Keratinocyte (primary cell): ENCODE measurements around the gene TRAPPC14. TPM values are rescaled to one million over a fixed set of nuclear protein-coding genes. Genes with fewer than 3 reads are reported as not detected.
A peak's percentile ranks its signal among the peaks of the same experiment; 100 is the strongest.

Experiments
- DNase-seq: peaks from one replicate; pipeline ENCODE4 v3.0.0-alpha.2; 2011; ENCODE audit warnings: low read depth, missing footprints, low spot score
- FAIRE-seq: peaks from 2 replicates; lab custom pipeline; 2011; peaks lifted over from hg19 to GRCh38; lab: Jason Lieb, UNC
- H2AFZ ChIP-seq: 2 replicates; pipeline ENCODE4 v1.6.0; 2012; ENCODE audit warnings: low read length, control low read depth, inconsistent platforms; ENCODE audit not compliant: control insufficient read depth
- H3K27ac ChIP-seq: 2 replicates; pipeline ENCODE4 v1.5.1; 2011; ENCODE audit warnings: low read length; ENCODE audit not compliant: control insufficient read depth, insufficient read depth
- H3K27me3 ChIP-seq: 3 replicates; pipeline ENCODE4 v1.6.0; 2011; ENCODE audit warnings: low read length; ENCODE audit not compliant: control insufficient read depth, insufficient read depth; ENCODE audit errors: extremely low read depth
- H3K36me3 ChIP-seq, 2 experiments: 2 replicates in 1 of 2; 3 replicates in 1 of 2; pipeline ENCODE4 v1.5.1; 2011; ENCODE audit warnings: low read length in 2 of 2, mild to moderate bottlenecking in 1 of 2; ENCODE audit not compliant: control insufficient read depth in 2 of 2, insufficient read depth in 2 of 2; ENCODE audit errors: extremely low read depth in 1 of 2
- H3K4me1 ChIP-seq: 3 replicates; pipeline ENCODE4 v1.5.1; 2011; ENCODE audit warnings: low read length; ENCODE audit not compliant: control insufficient read depth, insufficient read depth; ENCODE audit errors: extremely low read depth
- H3K4me2 ChIP-seq: 3 replicates; pipeline ENCODE4 v1.6.0; 2011; ENCODE audit warnings: low read depth, low read length; ENCODE audit not compliant: control insufficient read depth, insufficient read depth; ENCODE audit errors: extremely low read depth
- H3K4me3 ChIP-seq, 3 experiments: fragments of 200-600 bp in 1 of 3; sonication (generic) in 1 of 3; 2 replicates in 2 of 3; 3 replicates in 1 of 3; pipeline ENCODE4 v1.5.1; 2011 to 2016; ENCODE audit warnings: low read length in 3 of 3, mild to moderate bottlenecking in 3 of 3, control low read depth in 2 of 3, inconsistent platforms in 1 of 3, low read depth in 1 of 3, mixed read lengths in 1 of 3, mixed run types in 1 of 3, moderate library complexity in 1 of 3; ENCODE audit not compliant: control insufficient read depth in 2 of 3, insufficient read depth in 2 of 3; ENCODE audit errors: extremely low read depth in 1 of 3
- H3K79me2 ChIP-seq: 2 replicates; pipeline ENCODE4 v1.6.0; 2012; ENCODE audit warnings: low read length; ENCODE audit not compliant: control insufficient read depth, insufficient read depth
- H3K9ac ChIP-seq: 3 replicates; pipeline ENCODE4 v1.6.0; 2011; ENCODE audit warnings: low read length; ENCODE audit not compliant: control insufficient read depth, insufficient read depth; ENCODE audit errors: extremely low read depth
- H3K9me1 ChIP-seq: 3 replicates; pipeline ENCODE4 v1.6.0; 2011; ENCODE audit warnings: low read length; ENCODE audit not compliant: control insufficient read depth, insufficient read depth; ENCODE audit errors: extremely low read depth
- H3K9me3 ChIP-seq: 2 replicates; pipeline ENCODE4 v1.5.1; 2012; ENCODE audit warnings: low read depth, low read length; ENCODE audit not compliant: control insufficient read depth
- H4K20me1 ChIP-seq: 3 replicates; pipeline ENCODE4 v1.6.0; 2011; ENCODE audit warnings: low read length; ENCODE audit not compliant: control insufficient read depth, insufficient read depth; ENCODE audit errors: extremely low read depth
- CTCF ChIP-seq, 3 experiments: IDR thresholded peaks in 1 of 3; conservative IDR thresholded peaks in 1 of 3; optimal IDR thresholded peaks in 1 of 3; 2 replicates in 2 of 3; 3 replicates in 1 of 3; pipeline versions ENCODE3 to v1.5.1; 2011; ENCODE audit warnings: low read length in 3 of 3, mild to moderate bottlenecking in 3 of 3, moderate library complexity in 2 of 3, control low read depth in 1 of 3, inconsistent platforms in 1 of 3; ENCODE audit not compliant: insufficient read depth in 2 of 3; ENCODE audit errors: extremely low read depth in 1 of 3
- EZH2 ChIP-seq: IDR thresholded peaks from one replicate; pipeline ENCODE4 v1.6.1; 2012; ENCODE audit warnings: inconsistent platforms, mild to moderate bottlenecking, low read length, moderate library complexity
- dilution Hi-C: fragments of 300-500 bp; cut with MboI; formaldehyde crosslinking; loops from one replicate; pipeline ENCODE4 v1.7.0; 2020; ENCODE audit warnings: low sequenced_read_pairs; ENCODE audit not compliant: extremely low pct_ligation_motif_present
- polyA plus RNA-seq, 5 experiments: library from polyadenylated mRNA; depleted of rRNA in 3 of 5; stranded (reverse) in 3 of 5; stranded (forward) in 1 of 5; unstranded in 1 of 5; fragments of >200 nt; gene quantifications; 1 replicate in 1 of 5; 2 replicates in 3 of 5; 3 replicates in 1 of 5; pipeline versions ENCODE4 v1.2.1 to v1.2.3, GENCODE V29; 2011 to 2012; ENCODE audit warnings: missing spikeins in 2 of 5, low read depth in 1 of 5, low replicate concordance in 1 of 5

The TRAPPC14 gene
- polyA plus RNA-seq, 1 donor (not counting 4 experiments of a cell fraction or from before 2014, with no cell fraction given) = 4.7 TPM

- no peaks in the 10 kb centered on the region for H3K79me2 ChIP-seq
- dilution Hi-C loops = no loop called here
- H3K27ac ChIP-seq = peak within 1 kb of the TSS; percentile 97
- no peaks in the 10 kb centered on the region for H3K9me1 ChIP-seq
- H3K9ac ChIP-seq = peak within 1 kb of the TSS; percentile 97
- H3K4me1 ChIP-seq = peaks cover 10% of the 10 kb centered on the region
- DNase-seq (no peak), FAIRE-seq (peak; percentile 9)
- H2AFZ ChIP-seq = peak within 1 kb of the TSS; percentile 99
- H3K27me3 ChIP-seq = no peaks in the 10 kb centered on the region
- no peaks in the 10 kb centered on the region for H4K20me1 ChIP-seq
- H3K9me3 ChIP-seq = no peaks in the 10 kb centered on the region
- H3K4me2 ChIP-seq = peak within 1 kb of the TSS; percentile 72
- no peak for TF ChIP-seq CTCF (optimal IDR thresholded peaks at IDR 0.05 in 1 of 3, IDR thresholded peaks at IDR 0.05 in 1 of 3, conservative IDR thresholded peaks at IDR 0.05 in 1 of 3; ENCODE audit: extremely low read depth in 1 of 3, insufficient read depth in 2 of 3, low read length in 3 of 3)
- peak within 1 kb of the TSS; percentile 89 to 96 (median 94) for H3K4me3 ChIP-seq
- H3K36me3 ChIP-seq = peaks cover 0 to 2% of the 10 kb centered on the region in 2 experiments
These were observed 31.3 kb downstream of the TRAPPC14 start, which contains the start of gene MBLAC1 for GRCh38 chr7:100126931-100127865. TSS of gene MBLAC1 (plus strand) at chr7:100126967. CDS start at chr7:100127396, 429 bp downstream.

- peaks cover 10% of the 10 kb centered on the region for H3K4me1 ChIP-seq
- FAIRE-seq = no peak
- no peaks in the 10 kb centered on the region for H3K27me3 ChIP-seq
- H4K20me1 ChIP-seq = no peaks in the 10 kb centered on the region
- no peaks in the 10 kb centered on the region for H3K79me2 ChIP-seq
- DNase-seq = no peak
- H3K27ac ChIP-seq = peak overlapping the region; percentile 97
- TF ChIP-seq CTCF (optimal IDR thresholded peaks at IDR 0.05 in 1 of 3, IDR thresholded peaks at IDR 0.05 in 1 of 3, conservative IDR thresholded peaks at IDR 0.05 in 1 of 3; ENCODE audit: extremely low read depth in 1 of 3, insufficient read depth in 2 of 3, low read length in 3 of 3) (no peak), EZH2 (no peak)
- peaks cover 0 to 2% of the 10 kb centered on the region in 2 experiments for H3K36me3 ChIP-seq
- H3K4me3 ChIP-seq = peak overlapping the region; percentile 89 to 96 (median 94)
- H2AFZ ChIP-seq = peak overlapping the region; percentile 99
- peak overlapping the region; percentile 97 for H3K9ac ChIP-seq
- H3K9me1 ChIP-seq = no peaks in the 10 kb centered on the region
- H3K4me2 ChIP-seq = peak overlapping the region; percentile 72
- H3K9me3 ChIP-seq = no peaks in the 10 kb centered on the region
- dilution Hi-C loops = no loop called here
These were observed 32.1 kb downstream of the TRAPPC14 start for GRCh38 chr7:100126239-100126930.
